GM23248 (cell line): Measurements from ENCODE around the gene STPG1.

Experiments used
- EZH2 ChIP-seq: fragments of 200-600 bp; sonication (generic); IDR thresholded peaks from 2 replicates; pipeline ENCODE4 v1.6.1; 2018; ENCODE audit warnings: antibody characterized with exemption, mild to moderate bottlenecking; ENCODE audit not compliant: insufficient read depth, poor library complexity, severe bottlenecking
- EZH2phosphoT487 ChIP-seq: fragments of 200-600 bp; sonication (generic); IDR thresholded peaks from 2 replicates; pipeline ENCODE4 v1.6.1; 2018; ENCODE audit warnings: antibody characterized with exemption, moderate library complexity, mild to moderate bottlenecking, low read depth; ENCODE audit not compliant: insufficient read depth

DNA sequence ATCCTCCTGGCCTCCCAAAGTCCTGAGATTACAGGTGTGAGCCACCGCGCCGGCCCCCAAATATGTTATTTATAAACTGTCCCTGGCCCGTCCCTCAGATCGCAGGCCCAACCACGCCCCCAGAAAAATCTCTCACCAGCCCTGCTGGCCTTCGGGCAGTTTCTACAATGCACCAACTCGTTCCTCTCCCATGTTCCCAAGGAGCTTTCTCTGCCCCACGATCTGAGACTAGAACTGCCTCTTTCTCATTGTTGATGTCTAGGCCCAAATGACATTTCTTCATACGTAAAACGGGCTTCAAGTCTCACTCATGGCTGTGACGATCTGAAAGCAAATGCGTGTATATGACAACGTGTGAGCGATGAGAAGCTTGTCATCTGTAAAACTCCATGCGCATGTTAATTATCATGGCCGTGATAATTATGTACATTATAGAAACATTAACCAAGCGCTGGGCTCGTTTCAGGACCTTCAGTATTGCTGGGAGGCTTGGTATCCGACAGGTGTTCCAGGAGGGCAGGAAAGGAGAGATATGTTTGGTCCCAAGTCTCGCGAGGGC lies 1.3 kb upstream of the STPG1 start:
- no peak for TF ChIP-seq EZH2
- no peak for TF ChIP-seq EZH2phosphoT487
